Measurements from ENCODE around the gene POLR2M. TPM values are rescaled to one million over a fixed set of nuclear protein-coding genes. Genes with fewer than 3 reads are reported as not detected.

Gene POLR2M
- polyA plus RNA-seq, 2 of the 4 experiments (the other 2 are of a cell fraction) = 67.9 to 107 TPM

- no peaks in the 10 kb centered on the region for H3K4me1 ChIP-seq
- TF ChIP-seq FOSB (CRISPR knock-in tag; IDR thresholded peaks at IDR 0.05) (no peak), BHLHE40 (IDR thresholded peaks at IDR 0.05; ENCODE audit: low read depth, low read length) (no peak), TFCP2L1 (CRISPR knock-in tag; IDR thresholded peaks at IDR 0.05) (no peak), RCOR1 (IDR thresholded peaks at IDR 0.05; ENCODE audit: low read depth, low read length) (no peak), JUNB (IDR thresholded peaks at IDR 0.05) (no peak), RAD21 (conservative IDR thresholded peaks at IDR 0.05 in 1 of 2, IDR thresholded peaks at IDR 0.05 in 1 of 2) (peak; percentile 13 to 48; a peak in 1 of 5 replicates), CBX8 (IDR thresholded peaks at IDR 0.05) (no peak), NR3C1 (IDR thresholded peaks at IDR 0.05) (no peak), HOXB5 (CRISPR knock-in tag; IDR thresholded peaks at IDR 0.05) (no peak), NPAS2 (CRISPR knock-in tag; IDR thresholded peaks at IDR 0.05; ENCODE audit: borderline replicate concordance) (no peak)
- TF ChIP-seq, protein P1, sequence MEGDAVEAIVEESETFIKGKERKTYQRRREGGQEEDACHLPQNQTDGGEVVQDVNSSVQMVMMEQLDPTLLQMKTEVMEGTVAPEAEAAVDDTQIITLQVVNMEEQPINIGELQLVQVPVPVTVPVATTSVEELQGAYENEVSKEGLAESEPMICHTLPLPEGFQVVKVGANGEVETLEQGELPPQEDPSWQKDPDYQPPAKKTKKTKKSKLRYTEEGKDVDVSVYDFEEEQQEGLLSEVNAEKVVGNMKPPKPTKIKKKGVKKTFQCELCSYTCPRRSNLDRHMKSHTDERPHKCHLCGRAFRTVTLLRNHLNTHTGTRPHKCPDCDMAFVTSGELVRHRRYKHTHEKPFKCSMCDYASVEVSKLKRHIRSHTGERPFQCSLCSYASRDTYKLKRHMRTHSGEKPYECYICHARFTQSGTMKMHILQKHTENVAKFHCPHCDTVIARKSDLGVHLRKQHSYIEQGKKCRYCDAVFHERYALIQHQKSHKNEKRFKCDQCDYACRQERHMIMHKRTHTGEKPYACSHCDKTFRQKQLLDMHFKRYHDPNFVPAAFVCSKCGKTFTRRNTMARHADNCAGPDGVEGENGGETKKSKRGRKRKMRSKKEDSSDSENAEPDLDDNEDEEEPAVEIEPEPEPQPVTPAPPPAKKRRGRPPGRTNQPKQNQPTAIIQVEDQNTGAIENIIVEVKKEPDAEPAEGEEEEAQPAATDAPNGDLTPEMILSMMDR (IDR thresholded peaks at IDR 0.05) = 0 out of 3 replicates have a peak, but pooled peaks have one; percentile 16
- TF ChIP-seq, protein P2, sequence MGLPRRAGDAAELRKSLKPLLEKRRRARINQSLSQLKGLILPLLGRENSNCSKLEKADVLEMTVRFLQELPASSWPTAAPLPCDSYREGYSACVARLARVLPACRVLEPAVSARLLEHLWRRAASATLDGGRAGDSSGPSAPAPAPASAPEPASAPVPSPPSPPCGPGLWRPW (IDR thresholded peaks at IDR 0.05) = no peak
- no peak overlapping the region for H3K4me3 ChIP-seq
- ATAC-seq (peak; percentile 57 to 67; a peak in 5 of 6 replicates), DNase-seq (ENCODE audit: low read depth in 1 of 2, low spot score in 1 of 2) (peak in 1 of 2 experiments; percentile 27), FAIRE-seq (no peak)
- no peaks in the 10 kb centered on the region for H3K9me3 ChIP-seq
- POLR2A ChIA-PET = no interaction called here
- 45% methylated on average over 4 of the region's 4 CpGs for WGBS (ENCODE audit: missing lambda C conversion rate)
- no peak overlapping the region for H3K27ac ChIP-seq
- no peak overlapping the region for H3K4me2 ChIP-seq
- CTCF ChIA-PET = interaction anchor here (0.9 to 15.0 kb wide), 10 partner anchors 8 to 439 kb away, joined by 3 to 197 read pairs (median 4); no protein-coding TSS in a partner anchor
These were observed 36.9 kb downstream of the POLR2M start for GRCh38 chr15:57743424-57743823.

DNA sequence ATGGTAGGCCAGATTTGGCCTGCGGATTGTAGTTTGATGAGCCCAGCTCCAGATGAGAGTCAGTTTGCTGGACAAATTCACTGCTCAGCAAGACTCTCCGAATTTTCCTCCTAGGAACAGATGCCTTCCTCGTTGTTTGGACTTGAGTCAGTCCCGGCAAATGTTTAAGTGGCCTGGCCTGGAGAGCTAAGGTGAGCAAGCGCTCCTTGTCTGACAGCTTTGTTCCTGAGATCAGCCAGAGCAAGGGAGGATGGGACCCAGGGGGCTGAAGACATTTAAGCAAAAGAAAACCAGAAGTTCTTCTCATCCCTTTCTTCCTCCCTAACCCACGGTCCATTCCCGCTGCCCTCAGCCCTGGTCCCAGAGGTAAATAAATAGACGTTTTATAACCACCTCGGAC, 40.3 kb downstream of the POLR2M start:
- Histone ChIP-seq H3K4me2 (no peak overlapping the region), H3K4me3 (no peak overlapping the region), H3K27ac (no peak overlapping the region), H3K4me1 (no peaks in the 10 kb centered on the region), H3K9me3 (no peaks in the 10 kb centered on the region)
- CTCF ChIA-PET = interaction anchor here (1.4 to 15.0 kb wide), 6 partner anchors 12 to 436 kb away, joined by 3 to 197 read pairs (median 8); partner anchors contain the start of gene ALDH1A2
- 66% methylated on average over 9 of the region's 9 CpGs for WGBS (ENCODE audit: missing lambda C conversion rate)
- DNase-seq (ENCODE audit: low read depth in 1 of 2, low spot score in 1 of 2) (no peak), FAIRE-seq (no peak), ATAC-seq (no peak)
- TF ChIP-seq CHD4 (IDR thresholded peaks at IDR 0.05; ENCODE audit: borderline replicate concordance) (no peak), EHF (CRISPR knock-in tag; IDR thresholded peaks at IDR 0.05) (no peak), RFX5 (IDR thresholded peaks at IDR 0.05) (no peak), ELK1 (IDR thresholded peaks at IDR 0.05; ENCODE audit: low read depth, low read length) (no peak), RARB (CRISPR knock-in tag; IDR thresholded peaks at IDR 0.05) (no peak), CBX2 (IDR thresholded peaks at IDR 0.05; ENCODE audit: borderline replicate concordance, low read depth) (no peak), GATA3 (IDR thresholded peaks at IDR 0.05; ENCODE audit: borderline replicate concordance) (no peak), NR3C1 (IDR thresholded peaks at IDR 0.05) (no peak), MAZ (IDR thresholded peaks at IDR 0.05; ENCODE audit: borderline replicate concordance, low read depth, low read length) (no peak)
- TF ChIP-seq, protein P2 (IDR thresholded peaks at IDR 0.05) = no peak
- TF ChIP-seq, protein P3, sequence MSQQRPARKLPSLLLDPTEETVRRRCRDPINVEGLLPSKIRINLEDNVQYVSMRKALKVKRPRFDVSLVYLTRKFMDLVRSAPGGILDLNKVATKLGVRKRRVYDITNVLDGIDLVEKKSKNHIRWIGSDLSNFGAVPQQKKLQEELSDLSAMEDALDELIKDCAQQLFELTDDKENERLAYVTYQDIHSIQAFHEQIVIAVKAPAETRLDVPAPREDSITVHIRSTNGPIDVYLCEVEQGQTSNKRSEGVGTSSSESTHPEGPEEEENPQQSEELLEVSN (IDR thresholded peaks at IDR 0.05; ENCODE audit: borderline replicate concordance, low read depth) = no peak
- POLR2A ChIA-PET = no interaction called here
